A549 (cell line): ENCODE results near the gene SKA3. TPM values are rescaled to one million over a fixed set of nuclear protein-coding genes. Genes with fewer than 3 reads are reported as not detected.
"Not testable (repeated sequence)": the region's sequence is repeated elsewhere in the genome, so short reads cannot be mapped to it uniquely, and the experiment has no call there.

Experiments
- ATAC-seq, 2 experiments: fragments of 200-7000 bp in 1 of 2; fragments of >200 bp in 1 of 2; cut with Nextera tagmentation in 1 of 2; cut with Tn5 transposase in 1 of 2; 3 replicates each; pipeline versions ENCODE4 v1.8.0 to v1.9.1; 2018 to 2020; ENCODE audit warnings: mild to moderate bottlenecking in 1 of 2, moderate library complexity in 1 of 2
- CTCF ChIA-PET: fragments of 300-600 bp; sonication (Branson Sonifier 250); formaldehyde crosslinking; extraction: SDS; loops from one replicate; lab custom pipeline; 2021; ENCODE audit warnings: antibody characterized with exemption, inconsistent platforms; lab: Yijun Ruan, JAX
- POLR2A ChIA-PET: fragments of 350-600 bp; formaldehyde crosslinking; extraction: SDS; loops from one replicate; lab custom pipeline; 2021; ENCODE audit warnings: antibody characterized with exemption, inconsistent platforms; lab: Yijun Ruan, JAX
- DNase-seq, 2 experiments: peaks; one replicate each; pipeline versions ENCODE4 v3.0.0 to v3.0.0-alpha.2; 2011 to 2016; ENCODE audit warnings: low read depth in 1 of 2, low spot score in 1 of 2
- FAIRE-seq: peaks from 2 replicates; lab custom pipeline; 2011; peaks lifted over from hg19 to GRCh38; lab: Jason Lieb, UNC
- H3K27ac ChIP-seq, 2 experiments: fragments of >200 bp; sonication (Bioruptor Twin); formaldehyde crosslinking; 3 replicates each; pipeline ENCODE4 v1.5.1; 2016 to 2017
- H3K4me1 ChIP-seq: fragments of >200 bp; sonication (Bioruptor Twin); formaldehyde crosslinking; 3 replicates; pipeline ENCODE4 v1.6.1; 2016
- H3K4me2 ChIP-seq: fragments of >200 bp; sonication (Bioruptor Twin); formaldehyde crosslinking; 3 replicates; pipeline ENCODE4 v1.6.1; 2016
- H3K4me3 ChIP-seq: fragments of >200 bp; sonication (Bioruptor Twin); formaldehyde crosslinking; 3 replicates; pipeline ENCODE4 v1.5.1; 2016
- H3K9me3 ChIP-seq: fragments of >200 bp; sonication (Bioruptor Twin); formaldehyde crosslinking; 3 replicates; pipeline ENCODE4 v1.6.1; 2016
- CEBPB ChIP-seq, 2 experiments: fragments of >200 bp in 1 of 2; sonication (Bioruptor Twin) in 1 of 2; formaldehyde crosslinking in 1 of 2; IDR thresholded peaks; 2 replicates each; pipeline ENCODE4 v1.6.1; 2012 to 2016
- CHD2 ChIP-seq: fragments of 150-350 bp; IDR thresholded peaks from 2 replicates; pipeline ENCODE4 v1.6.1; 2014; ENCODE audit warnings: low read length; ENCODE audit not compliant: partially characterized antibody
- EHF ChIP-seq: fragments of 250-450 bp; sonication (Bioruptor Pico); IDR thresholded peaks from 2 replicates; pipeline ENCODE4 v1.5.0; 2020; ENCODE audit warnings: mild to moderate bottlenecking
- EP300 ChIP-seq, 2 experiments: fragments of >200 bp; sonication (Bioruptor Twin); formaldehyde crosslinking; IDR thresholded peaks; 2 replicates in 1 of 2; 3 replicates in 1 of 2; pipeline ENCODE4 v1.6.1; 2016 to 2017
- FOSB ChIP-seq: fragments of 250-450 bp; sonication (Bioruptor Pico); IDR thresholded peaks from 2 replicates; pipeline ENCODE4 v1.5.0; 2020; ENCODE audit warnings: mild to moderate bottlenecking, moderate library complexity
- FOSL2 ChIP-seq, 2 experiments: fragments of 450-650 bp in 1 of 2; fragments of >200 bp in 1 of 2; sonication (Bioruptor Twin) in 1 of 2; formaldehyde crosslinking; IDR thresholded peaks; 2 replicates each; pipeline versions ENCODE4 v1.5.0 to v1.6.1; 2016 to 2020; ENCODE audit warnings: mild to moderate bottlenecking in 1 of 2, moderate library complexity in 1 of 2
- GATA3 ChIP-seq: IDR thresholded peaks from 2 replicates; pipeline ENCODE4 v1.6.1; 2012; ENCODE audit warnings: borderline replicate concordance
- HOXA7 ChIP-seq: fragments of 250-450 bp; sonication (Bioruptor Pico); IDR thresholded peaks from 2 replicates; pipeline ENCODE4 v1.5.0; 2020; ENCODE audit warnings: mild to moderate bottlenecking, moderate library complexity
- HOXB13 ChIP-seq: fragments of 250-450 bp; sonication (Bioruptor Pico); IDR thresholded peaks from 2 replicates; pipeline ENCODE4 v1.5.0; 2020; ENCODE audit warnings: low read depth, mild to moderate bottlenecking, moderate library complexity
- JUN ChIP-seq, 2 experiments: fragments of >200 bp; sonication (Bioruptor Twin); formaldehyde crosslinking; IDR thresholded peaks; 2 replicates in 1 of 2; 3 replicates in 1 of 2; pipeline ENCODE4 v1.6.1; 2016 to 2017
- JUNB ChIP-seq: fragments of >200 bp; sonication (Bioruptor Twin); formaldehyde crosslinking; IDR thresholded peaks from 2 replicates; pipeline ENCODE4 v1.6.1; 2016
- MAFK ChIP-seq: fragments of 450-650 bp; IDR thresholded peaks from 2 replicates; pipeline ENCODE4 v1.6.1; 2014; ENCODE audit not compliant: partially characterized antibody
- MYC ChIP-seq: IDR thresholded peaks from 2 replicates; pipeline ENCODE4 v1.6.1; 2012; ENCODE audit warnings: mild to moderate bottlenecking, inconsistent platforms, low read length, improper control_type of control experiment, borderline replicate concordance
- NR3C1 ChIP-seq: fragments of >200 bp; sonication (Bioruptor Twin); formaldehyde crosslinking; IDR thresholded peaks from 3 replicates; pipeline ENCODE4 v1.6.1; 2017
- POLR2AphosphoS2 ChIP-seq: conservative IDR thresholded peaks from 2 replicates; pipeline ENCODE4 v1.6.1; 2012; ENCODE audit warnings: low read length, improper control_type of control experiment, inconsistent platforms
- RNF2 ChIP-seq: fragments of 200-600 bp; sonication (generic); IDR thresholded peaks from 2 replicates; pipeline ENCODE4 v1.6.1; 2016; ENCODE audit warnings: low read depth, mild to moderate bottlenecking, antibody characterized with exemption, moderate library complexity, borderline replicate concordance
- SREBF2 ChIP-seq: fragments of 450-650 bp; IDR thresholded peaks from 2 replicates; pipeline ENCODE4 v1.6.1; 2014; ENCODE audit warnings: mild to moderate bottlenecking, moderate library complexity
- TFCP2L1 ChIP-seq: fragments of 250-450 bp; sonication (Bioruptor Pico); IDR thresholded peaks from 2 replicates; pipeline ENCODE4 v1.5.0; 2021; ENCODE audit warnings: mild to moderate bottlenecking
- ZC3H11A ChIP-seq: fragments of 450-650 bp; IDR thresholded peaks from 2 replicates; pipeline ENCODE4 v1.6.1; 2014; ENCODE audit warnings: antibody characterized with exemption, mild to moderate bottlenecking
- ZSCAN20 ChIP-seq: fragments of 250-450 bp; sonication (Bioruptor Pico); IDR thresholded peaks from 2 replicates; pipeline ENCODE4 v1.8.0; 2022; ENCODE audit warnings: mild to moderate bottlenecking, moderate library complexity
- WGBS: methylation state at CpG from one replicate; pipeline ENCODE4 v1.1.6; 2017; ENCODE audit errors: missing lambda C conversion rate; 5-methylcytosine and 5-hydroxymethylcytosine counted together
- polyA plus RNA-seq, 4 experiments: library from polyadenylated mRNA; depleted of rRNA in 3 of 4; stranded (reverse); fragments of >200 nt; fragmentation: RNase III in 1 of 4; extraction: RNeasy Plus Mini Kit Qiagen cat#74134 plus additional on column Dnase treatment in 1 of 4; gene quantifications; 2 replicates in 3 of 4; 3 replicates in 1 of 4; pipeline ENCODE4 v1.2.3, GENCODE V29; 2011 to 2017
- TF ChIP-seq, protein P1 (sequence below): fragments of >200 bp; sonication (Bioruptor Twin); formaldehyde crosslinking; IDR thresholded peaks from 3 replicates; pipeline ENCODE4 v1.5.1; 2016
- TF ChIP-seq, protein P2 (sequence below): fragments of >200 bp; sonication (Bioruptor Twin); formaldehyde crosslinking; IDR thresholded peaks from 2 replicates; pipeline ENCODE4 v1.6.1; 2016
- TF ChIP-seq, protein P3 (sequence below): fragments of >200 bp; sonication (Bioruptor Twin); formaldehyde crosslinking; IDR thresholded peaks from 3 replicates; pipeline ENCODE4 v1.6.1; 2016
- TF ChIP-seq, protein P4 (sequence below): fragments of 250-450 bp; sonication (Bioruptor Pico); IDR thresholded peaks from 2 replicates; pipeline ENCODE4 v1.5.0; 2020; ENCODE audit warnings: low read depth, mild to moderate bottlenecking, moderate library complexity
- TF ChIP-seq, protein P5 (sequence below): IDR thresholded peaks from 2 replicates; pipeline ENCODE4 v1.6.1; 2012

SKA3 gene
- polyA plus RNA-seq, 2 of the 4 experiments (the other 2 are of a cell fraction) = 13.5 to 19.2 TPM

DNA sequence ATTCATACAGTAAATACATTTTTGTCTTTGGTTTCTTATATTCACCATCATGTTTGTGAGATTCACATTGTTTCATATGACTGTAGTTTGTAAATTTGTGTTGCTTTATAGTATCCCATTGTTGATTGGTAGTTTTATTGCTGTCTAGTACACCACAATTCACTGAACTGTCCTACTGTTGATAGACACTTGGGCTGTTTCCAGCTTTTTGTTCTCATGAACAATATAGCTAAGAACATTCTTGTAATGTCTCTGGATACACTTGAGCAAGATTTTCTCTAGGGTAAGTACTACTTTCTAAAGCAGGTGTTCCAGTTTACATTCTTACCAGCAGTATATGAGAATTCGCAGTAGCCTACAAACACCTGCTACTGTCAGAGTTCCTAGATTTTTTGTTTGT, 37.8 kb downstream of the SKA3 start:
- H3K27ac ChIP-seq = no peak overlapping the region
- no peak overlapping the region for H3K4me3 ChIP-seq
- H3K4me2 ChIP-seq = no peak overlapping the region
- no peaks in the 10 kb centered on the region for H3K9me3 ChIP-seq
- POLR2A ChIA-PET = interaction anchor here (1.2 kb wide), 1 partner anchor 38 kb away, joined by 3 read pairs; the partner anchor contains the start of genes MRPL57 and SKA3
- DNase-seq = no peak
- WGBS = 100% methylated on average over 1 of the region's 1 CpG
- peaks cover 23% of the 10 kb centered on the region; the same call in 2 of the 3 replicates for H3K4me1 ChIP-seq
- FAIRE-seq = no peak
- TF ChIP-seq, protein P1, sequence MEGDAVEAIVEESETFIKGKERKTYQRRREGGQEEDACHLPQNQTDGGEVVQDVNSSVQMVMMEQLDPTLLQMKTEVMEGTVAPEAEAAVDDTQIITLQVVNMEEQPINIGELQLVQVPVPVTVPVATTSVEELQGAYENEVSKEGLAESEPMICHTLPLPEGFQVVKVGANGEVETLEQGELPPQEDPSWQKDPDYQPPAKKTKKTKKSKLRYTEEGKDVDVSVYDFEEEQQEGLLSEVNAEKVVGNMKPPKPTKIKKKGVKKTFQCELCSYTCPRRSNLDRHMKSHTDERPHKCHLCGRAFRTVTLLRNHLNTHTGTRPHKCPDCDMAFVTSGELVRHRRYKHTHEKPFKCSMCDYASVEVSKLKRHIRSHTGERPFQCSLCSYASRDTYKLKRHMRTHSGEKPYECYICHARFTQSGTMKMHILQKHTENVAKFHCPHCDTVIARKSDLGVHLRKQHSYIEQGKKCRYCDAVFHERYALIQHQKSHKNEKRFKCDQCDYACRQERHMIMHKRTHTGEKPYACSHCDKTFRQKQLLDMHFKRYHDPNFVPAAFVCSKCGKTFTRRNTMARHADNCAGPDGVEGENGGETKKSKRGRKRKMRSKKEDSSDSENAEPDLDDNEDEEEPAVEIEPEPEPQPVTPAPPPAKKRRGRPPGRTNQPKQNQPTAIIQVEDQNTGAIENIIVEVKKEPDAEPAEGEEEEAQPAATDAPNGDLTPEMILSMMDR = no peak
- TF ChIP-seq FOSL2 (IDR thresholded peaks at IDR 0.05) = no peak
- TF ChIP-seq FOSL2 (CRISPR knock-in tag; IDR thresholded peaks at IDR 0.05) = no peak
- no peak for TF ChIP-seq FOSB (CRISPR knock-in tag)
- TF ChIP-seq HOXA7 (CRISPR knock-in tag) = no peak
- TF ChIP-seq NR3C1 = no peak
- no peak for TF ChIP-seq MYC
- no peak for TF ChIP-seq ZC3H11A
- TF ChIP-seq RNF2 = no peak
- no peak for TF ChIP-seq TFCP2L1
- TF ChIP-seq JUN (IDR thresholded peaks at IDR 0.05) = no peak
- no peak for TF ChIP-seq SREBF2
- TF ChIP-seq, protein P2, sequence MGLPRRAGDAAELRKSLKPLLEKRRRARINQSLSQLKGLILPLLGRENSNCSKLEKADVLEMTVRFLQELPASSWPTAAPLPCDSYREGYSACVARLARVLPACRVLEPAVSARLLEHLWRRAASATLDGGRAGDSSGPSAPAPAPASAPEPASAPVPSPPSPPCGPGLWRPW = no peak
- TF ChIP-seq, protein P3, sequence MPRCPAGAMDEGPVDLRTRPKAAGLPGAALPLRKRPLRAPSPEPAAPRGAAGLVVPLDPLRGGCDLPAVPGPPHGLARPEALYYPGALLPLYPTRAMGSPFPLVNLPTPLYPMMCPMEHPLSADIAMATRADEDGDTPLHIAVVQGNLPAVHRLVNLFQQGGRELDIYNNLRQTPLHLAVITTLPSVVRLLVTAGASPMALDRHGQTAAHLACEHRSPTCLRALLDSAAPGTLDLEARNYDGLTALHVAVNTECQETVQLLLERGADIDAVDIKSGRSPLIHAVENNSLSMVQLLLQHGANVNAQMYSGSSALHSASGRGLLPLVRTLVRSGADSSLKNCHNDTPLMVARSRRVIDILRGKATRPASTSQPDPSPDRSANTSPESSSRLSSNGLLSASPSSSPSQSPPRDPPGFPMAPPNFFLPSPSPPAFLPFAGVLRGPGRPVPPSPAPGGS = no peak
- TF ChIP-seq, protein P4, sequence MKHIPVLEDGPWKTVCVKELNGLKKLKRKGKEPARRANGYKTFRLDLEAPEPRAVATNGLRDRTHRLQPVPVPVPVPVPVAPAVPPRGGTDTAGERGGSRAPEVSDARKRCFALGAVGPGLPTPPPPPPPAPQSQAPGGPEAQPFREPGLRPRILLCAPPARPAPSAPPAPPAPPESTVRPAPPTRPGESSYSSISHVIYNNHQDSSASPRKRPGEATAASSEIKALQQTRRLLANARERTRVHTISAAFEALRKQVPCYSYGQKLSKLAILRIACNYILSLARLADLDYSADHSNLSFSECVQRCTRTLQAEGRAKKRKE (CRISPR knock-in tag) = no peak
- TF ChIP-seq, all 56 proteins: peak for 0
- CTCF ChIA-PET = no interaction called here
- no peak for ATAC-seq

DNA sequence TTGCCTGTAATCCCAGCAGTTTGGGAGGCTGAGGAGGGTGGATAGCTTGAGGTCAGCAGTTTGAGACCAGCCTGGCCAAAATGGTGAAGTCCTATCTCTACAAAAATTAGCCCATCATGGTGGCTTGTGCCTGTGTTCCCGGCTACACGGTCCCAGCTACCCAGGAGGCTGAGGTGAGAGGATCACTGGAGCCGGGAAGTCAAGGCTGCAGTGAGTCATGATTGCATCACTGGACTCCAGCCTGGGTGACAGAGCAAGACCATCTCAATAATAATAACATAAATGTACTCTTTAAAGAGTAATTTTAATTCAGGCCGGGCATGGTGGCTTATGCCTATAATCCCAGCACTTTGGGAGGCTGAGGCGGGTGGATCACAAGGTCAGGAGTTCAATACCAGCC, 38.7 kb downstream of the SKA3 start:
- ChIA-PET CTCF (interaction anchor here (1.2 kb wide), 2 partner anchors 40 to 122 kb away, joined by 3 read pairs; no protein-coding TSS in a partner anchor), POLR2A (interaction anchor here (0.6 kb wide), 1 partner anchor 194 kb away, joined by 5 read pairs; no protein-coding TSS in a partner anchor)
- H3K4me1 ChIP-seq = peaks cover 24% of the 10 kb centered on the region; the same call in 2 of the 3 replicates
- H3K27ac ChIP-seq = no peak overlapping the region; a peak in 1 of 6 replicates
- WGBS = 38% methylated on average over 5 of the region's 5 CpGs
- ATAC-seq (no peak), DNase-seq (peak in 1 of 2 experiments; percentile 25), FAIRE-seq (no peak)
- H3K9me3 ChIP-seq = no peaks in the 10 kb centered on the region
- H3K4me2 ChIP-seq = no peak overlapping the region
- no peak for TF ChIP-seq GATA3
- TF ChIP-seq MYC = no peak
- no peak for TF ChIP-seq ZSCAN20
- no peak for TF ChIP-seq POLR2AphosphoS2
- no peak for TF ChIP-seq EP300 (IDR thresholded peaks at IDR 0.05)
- no peak for TF ChIP-seq MAFK
- TF ChIP-seq FOSL2 (IDR thresholded peaks at IDR 0.05) = no peak
- TF ChIP-seq FOSL2 (CRISPR knock-in tag; IDR thresholded peaks at IDR 0.05) = 0 out of 2 replicates have a peak, but pooled peaks have one; percentile 41
- peak in 1 of 2 experiments; percentile 35; a peak in 1 of 4 replicates for TF ChIP-seq CEBPB (IDR thresholded peaks at IDR 0.05)
- TF ChIP-seq JUN (IDR thresholded peaks at IDR 0.05) = no peak
- no peak for TF ChIP-seq JUNB
- no peak for TF ChIP-seq SREBF2
- TF ChIP-seq, protein P5, sequence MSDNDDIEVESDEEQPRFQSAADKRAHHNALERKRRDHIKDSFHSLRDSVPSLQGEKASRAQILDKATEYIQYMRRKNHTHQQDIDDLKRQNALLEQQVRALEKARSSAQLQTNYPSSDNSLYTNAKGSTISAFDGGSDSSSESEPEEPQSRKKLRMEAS = no peak
- no peak for TF ChIP-seq HOXB13
- TF ChIP-seq TFCP2L1 = no peak
- no peak for TF ChIP-seq CHD2
- TF ChIP-seq EHF = no peak
- no peak overlapping the region for H3K4me3 ChIP-seq

DNA sequence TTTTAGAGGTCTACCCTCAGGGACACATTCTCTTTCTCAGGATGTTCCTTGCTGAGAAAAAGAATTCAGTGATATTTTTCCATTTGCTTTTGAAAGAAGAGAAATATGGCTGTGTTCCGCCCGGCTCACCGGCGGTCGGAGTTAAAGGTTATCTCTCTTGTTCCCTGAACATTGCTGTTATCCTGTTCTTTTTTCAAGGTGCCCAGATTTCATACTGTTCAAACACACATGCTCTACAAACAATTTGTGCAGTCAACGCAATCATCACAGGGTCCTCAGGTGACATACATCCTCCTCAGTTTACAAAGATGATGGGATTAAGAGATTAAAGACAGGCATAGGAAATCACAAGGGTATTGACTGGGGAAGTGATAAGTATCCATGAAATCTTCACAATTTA, 40.5 kb downstream of the SKA3 start:
- ATAC-seq, H3K27ac ChIP-seq, POLR2A ChIA-PET, H3K9me3 ChIP-seq, H3K4me3 ChIP-seq, FAIRE-seq, DNase-seq, H3K4me2 ChIP-seq: not testable (repeated sequence)
- H3K4me1 ChIP-seq = peaks cover 15% of the 10 kb centered on the region; the same call in 2 of the 3 replicates
- CTCF ChIA-PET = interaction anchor here (2.9 kb wide), 1 partner anchor 193 kb away, joined by 24 read pairs; no protein-coding TSS in a partner anchor
- WGBS = 87% methylated on average over 6 of the region's 6 CpGs
